Measurements from ENCODE around the gene KAT6B. TPM values are rescaled to one million over a fixed set of nuclear protein-coding genes. Genes with fewer than 3 reads are reported as not detected.

Gene KAT6B
- total and polyA plus RNA-seq, 8 donors: 3.7 to 109 (median 34.3) TPM

DNA sequence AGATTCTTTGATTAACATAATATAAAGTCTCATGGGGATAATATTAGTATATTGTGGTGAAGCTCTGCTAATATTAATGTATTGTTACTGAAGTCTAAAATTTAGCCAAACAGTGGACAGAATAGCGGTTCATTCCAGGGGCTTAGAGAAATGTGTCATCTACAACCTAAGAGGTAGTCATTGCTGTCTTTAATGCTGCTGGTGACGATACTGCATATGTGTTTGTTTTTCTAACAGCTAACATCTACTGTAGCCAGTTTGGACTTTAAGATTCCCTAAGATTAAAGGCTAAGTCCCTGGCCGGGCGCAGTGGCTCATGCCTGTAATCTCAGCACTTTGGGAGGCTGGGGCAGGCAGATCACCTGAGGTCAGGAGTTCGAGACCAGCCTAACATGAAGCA is 183.0 kb downstream of the KAT6B start:
- no peaks in the 10 kb centered on the region for H3K9me3 ChIP-seq
- TF ChIP-seq, protein P1, sequence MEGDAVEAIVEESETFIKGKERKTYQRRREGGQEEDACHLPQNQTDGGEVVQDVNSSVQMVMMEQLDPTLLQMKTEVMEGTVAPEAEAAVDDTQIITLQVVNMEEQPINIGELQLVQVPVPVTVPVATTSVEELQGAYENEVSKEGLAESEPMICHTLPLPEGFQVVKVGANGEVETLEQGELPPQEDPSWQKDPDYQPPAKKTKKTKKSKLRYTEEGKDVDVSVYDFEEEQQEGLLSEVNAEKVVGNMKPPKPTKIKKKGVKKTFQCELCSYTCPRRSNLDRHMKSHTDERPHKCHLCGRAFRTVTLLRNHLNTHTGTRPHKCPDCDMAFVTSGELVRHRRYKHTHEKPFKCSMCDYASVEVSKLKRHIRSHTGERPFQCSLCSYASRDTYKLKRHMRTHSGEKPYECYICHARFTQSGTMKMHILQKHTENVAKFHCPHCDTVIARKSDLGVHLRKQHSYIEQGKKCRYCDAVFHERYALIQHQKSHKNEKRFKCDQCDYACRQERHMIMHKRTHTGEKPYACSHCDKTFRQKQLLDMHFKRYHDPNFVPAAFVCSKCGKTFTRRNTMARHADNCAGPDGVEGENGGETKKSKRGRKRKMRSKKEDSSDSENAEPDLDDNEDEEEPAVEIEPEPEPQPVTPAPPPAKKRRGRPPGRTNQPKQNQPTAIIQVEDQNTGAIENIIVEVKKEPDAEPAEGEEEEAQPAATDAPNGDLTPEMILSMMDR (IDR thresholded peaks at IDR 0.05): no peak
- TF ChIP-seq POLR2A (IDR thresholded peaks at IDR 0.05): no peak
- TF ChIP-seq EP300 (IDR thresholded peaks at IDR 0.05): no peak
- no peak for TF ChIP-seq POLR2AphosphoS5 (IDR thresholded peaks at IDR 0.05)
- H3K4me1 ChIP-seq: peaks cover 0 to 37% (median 14%) of the 10 kb centered on the region in 4 donors
- no peak overlapping the region for H3K27ac ChIP-seq
- no peak for DNase-seq
- no peak overlapping the region for H3K4me3 ChIP-seq
- intact Hi-C loops (cut with DNase I; ENCODE audit: low total_unique reads): no loop called here
- 72 to 91% (median 82%) methylated on average over 5 of the region's 5 CpGs for WGBS, 5 donors
- H3K27me3 ChIP-seq: no peaks in the 10 kb centered on the region
- H3K36me3 ChIP-seq: peaks cover 0 to 20% (median 17%) of the 10 kb centered on the region in 4 donors

DNA sequence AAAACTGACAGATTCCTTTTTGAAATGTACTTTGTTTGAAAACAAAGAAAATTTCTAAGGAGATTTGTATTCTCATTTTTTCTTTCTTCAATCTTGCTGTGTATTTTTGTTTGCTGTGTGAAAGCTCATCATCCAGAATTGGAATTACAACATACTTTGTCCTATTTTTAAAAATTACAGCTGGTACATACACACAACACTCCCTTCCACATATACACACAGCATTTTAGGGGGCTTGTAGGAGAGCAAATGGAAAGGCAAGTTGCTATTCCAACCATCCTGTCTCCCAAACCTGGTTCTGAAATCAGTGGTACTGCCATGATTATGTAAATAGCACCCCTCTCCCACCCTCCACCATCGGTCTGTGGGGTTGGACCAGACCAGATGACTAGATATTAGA is 184.0 kb downstream of the KAT6B start:
- no peak for DNase-seq
- H3K36me3 ChIP-seq: peaks cover 0 to 20% (median 17%) of the 10 kb centered on the region in 4 donors
- TF ChIP-seq POLR2A (IDR thresholded peaks at IDR 0.05): no peak
- TF ChIP-seq POLR2AphosphoS5 (IDR thresholded peaks at IDR 0.05): no peak
- TF ChIP-seq, protein P1 (IDR thresholded peaks at IDR 0.05): no peak
- TF ChIP-seq EP300 (IDR thresholded peaks at IDR 0.05): no peak
- H3K27me3 ChIP-seq: no peaks in the 10 kb centered on the region
- intact Hi-C loops (cut with DNase I; ENCODE audit: low total_unique reads): no loop called here
- H3K9me3 ChIP-seq: no peaks in the 10 kb centered on the region
- WGBS, 5 donors: 84 to 100% (median 95%) methylated on average over 1 of the region's 1 CpG
- H3K27ac ChIP-seq: no peak overlapping the region
- peaks cover 0 to 43% (median 23%) of the 10 kb centered on the region in 4 donors for H3K4me1 ChIP-seq
- no peak overlapping the region for H3K4me3 ChIP-seq

DNA sequence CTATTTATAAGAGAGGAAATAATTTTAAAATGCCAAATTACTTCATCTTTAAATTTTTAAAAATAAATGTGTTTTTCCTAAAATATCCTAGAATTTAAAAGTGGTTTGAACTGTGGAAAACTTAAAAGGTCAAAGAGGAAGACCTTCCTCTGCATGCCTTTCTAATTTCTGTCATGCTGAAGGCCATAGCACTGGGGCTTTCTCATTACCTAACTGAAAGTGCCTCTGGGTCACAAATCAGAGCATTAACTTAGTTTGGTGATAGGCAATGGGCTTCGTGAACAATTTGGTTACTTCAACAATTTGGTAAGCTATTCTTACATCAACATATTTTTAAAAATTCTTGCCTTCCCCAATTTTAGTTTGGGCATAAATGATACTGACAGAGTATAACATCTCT is 184.8 kb downstream of the KAT6B start:
- Histone ChIP-seq H3K36me3 (peaks cover 0 to 20% (median 17%) of the 10 kb centered on the region in 4 donors), H3K4me1 (peaks cover 0 to 52% (median 28%) of the 10 kb centered on the region in 4 donors), H3K27ac (no peak overlapping the region), H3K4me3 (no peak overlapping the region), H3K27me3 (no peaks in the 10 kb centered on the region), H3K9me3 (no peaks in the 10 kb centered on the region)
- WGBS, 5 donors: 68 to 92% (median 87%) methylated on average over 1 of the region's 1 CpG
- DNase-seq: no peak
- intact Hi-C loops (cut with DNase I; ENCODE audit: low total_unique reads): no loop called here
- TF ChIP-seq EP300 (IDR thresholded peaks at IDR 0.05): no peak
- no peak for TF ChIP-seq POLR2AphosphoS5 (IDR thresholded peaks at IDR 0.05)
- TF ChIP-seq POLR2A (IDR thresholded peaks at IDR 0.05): no peak
- TF ChIP-seq, protein P1 (IDR thresholded peaks at IDR 0.05): no peak

DNA sequence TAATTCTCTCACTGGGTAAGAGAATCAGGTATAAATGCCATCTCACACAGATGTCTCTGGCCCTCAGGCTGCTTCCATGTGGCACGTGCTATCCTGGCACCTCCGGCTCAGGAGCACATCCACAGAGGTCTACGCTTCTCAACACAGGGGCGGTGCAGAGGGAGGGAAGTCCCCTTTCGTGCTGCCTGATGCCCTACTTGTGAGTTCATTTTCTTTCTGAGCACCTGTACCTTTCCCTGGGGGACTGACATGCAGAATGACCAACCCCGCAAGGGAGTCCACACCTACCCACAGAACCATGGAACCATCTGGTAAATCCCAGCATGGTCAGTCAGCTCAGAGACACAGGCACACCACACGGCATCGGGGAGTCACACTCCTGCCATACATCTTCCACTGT is 186.1 kb downstream of the KAT6B start:
- 90 to 97% (median 94%) methylated on average over 8 of the region's 8 CpGs for WGBS, 5 donors
- Histone ChIP-seq H3K4me3 (no peak overlapping the region), H3K27ac (no peak overlapping the region), H3K4me1 (peaks cover 3 to 52% (median 28%) of the 10 kb centered on the region in 4 donors), H3K36me3 (peaks cover 0 to 18% (median 13%) of the 10 kb centered on the region in 4 donors), H3K27me3 (no peaks in the 10 kb centered on the region), H3K9me3 (no peaks in the 10 kb centered on the region)
- intact Hi-C loops (cut with DNase I; ENCODE audit: low total_unique reads): no loop called here
- TF ChIP-seq EP300 (IDR thresholded peaks at IDR 0.05) (no peak), POLR2AphosphoS5 (IDR thresholded peaks at IDR 0.05) (no peak), POLR2A (IDR thresholded peaks at IDR 0.05) (no peak)
- TF ChIP-seq, protein P1 (IDR thresholded peaks at IDR 0.05): no peak
- DNase-seq: no peak

All from stomach (tissue), 9 donors.